Middle frontal gyrus (tissue), 1 donor: ENCODE results near the gene FOXJ3.

ENCODE experiments used
- DNase-seq: peaks from one replicate; pipeline ENCODE4 v3.0.0-alpha.2; 2015; ENCODE audit warnings: low spot score; ENCODE audit errors: extremely low spot score

The FOXJ3 gene

DNA sequence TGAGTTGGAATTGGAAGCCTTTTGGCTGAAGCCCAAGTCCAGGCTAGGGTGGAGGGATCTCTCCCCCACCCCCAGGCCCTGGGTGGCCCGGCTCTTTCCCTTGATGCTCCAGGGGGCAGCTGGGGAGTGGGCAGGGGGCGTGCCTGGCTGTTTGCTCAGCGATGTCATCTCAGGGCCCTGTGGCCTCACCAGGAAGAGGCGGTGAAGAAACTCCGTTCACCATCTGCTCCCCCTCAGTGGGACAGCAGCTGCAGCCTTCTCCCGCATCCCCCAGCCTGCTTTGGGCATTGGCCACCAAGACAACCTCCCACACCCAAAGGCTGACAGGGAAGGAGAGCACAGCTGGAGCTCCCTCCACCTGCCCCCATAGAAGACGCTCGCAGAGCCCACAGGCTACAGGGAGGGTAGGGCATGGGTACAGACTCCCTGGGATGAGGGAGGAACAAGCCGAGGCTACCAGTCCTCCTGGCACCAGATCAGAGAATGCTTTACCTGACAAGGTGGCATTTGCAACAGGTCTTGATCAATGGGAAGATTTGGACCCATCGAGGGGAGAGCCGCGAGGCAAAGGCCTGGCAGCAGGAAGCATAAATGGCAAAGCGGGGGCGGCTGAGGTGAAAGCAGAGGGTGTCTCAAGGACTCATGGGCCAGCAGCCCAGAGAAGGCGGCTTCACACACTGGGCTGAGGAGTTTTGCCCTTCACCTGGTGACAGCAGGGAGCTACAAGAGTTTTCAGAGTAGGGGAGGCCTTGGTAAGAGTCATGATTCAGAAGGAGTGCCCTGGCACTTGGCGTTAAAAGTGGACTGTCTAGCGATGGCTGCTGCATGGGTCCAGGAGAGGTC lies 164.0 kb downstream of the FOXJ3 start:
- DNase-seq: no peak

DNA sequence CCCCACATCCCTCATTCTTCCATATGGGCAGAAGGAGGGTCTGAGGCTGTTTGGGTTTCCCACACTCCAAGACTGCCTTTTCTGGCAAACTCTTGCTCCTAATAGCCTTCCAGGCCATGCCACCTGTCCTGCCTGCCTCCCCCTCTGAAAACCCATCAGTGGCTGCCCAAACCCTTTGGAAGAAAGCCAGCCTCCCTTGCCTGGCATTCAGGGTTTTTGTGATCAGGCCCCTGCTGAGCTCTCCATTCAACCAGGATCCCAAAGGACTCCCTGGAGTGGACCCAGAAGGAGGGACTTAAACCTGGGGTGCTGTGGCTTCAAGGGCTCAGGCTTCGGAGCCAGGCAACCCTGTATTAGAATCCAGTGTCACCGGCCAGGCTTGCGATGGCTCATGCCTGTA lies 166.3 kb downstream of the FOXJ3 start:
- DNase-seq: no peak

DNA sequence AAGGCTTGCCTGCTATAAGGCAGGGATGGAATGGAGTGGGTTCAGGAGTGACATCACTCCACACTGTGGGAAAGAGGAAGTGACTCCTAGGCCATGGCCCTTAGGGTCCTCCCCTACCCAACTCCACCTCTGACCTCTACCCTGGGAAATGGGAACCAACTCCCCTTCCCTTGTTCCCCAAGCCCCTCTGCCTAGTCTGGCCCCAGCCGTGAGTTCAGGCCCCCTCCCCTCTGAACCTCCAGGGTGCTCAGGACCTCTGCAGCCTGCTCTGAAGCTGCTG lies 166.7 kb downstream of the FOXJ3 start:
- no peak for DNase-seq

DNA sequence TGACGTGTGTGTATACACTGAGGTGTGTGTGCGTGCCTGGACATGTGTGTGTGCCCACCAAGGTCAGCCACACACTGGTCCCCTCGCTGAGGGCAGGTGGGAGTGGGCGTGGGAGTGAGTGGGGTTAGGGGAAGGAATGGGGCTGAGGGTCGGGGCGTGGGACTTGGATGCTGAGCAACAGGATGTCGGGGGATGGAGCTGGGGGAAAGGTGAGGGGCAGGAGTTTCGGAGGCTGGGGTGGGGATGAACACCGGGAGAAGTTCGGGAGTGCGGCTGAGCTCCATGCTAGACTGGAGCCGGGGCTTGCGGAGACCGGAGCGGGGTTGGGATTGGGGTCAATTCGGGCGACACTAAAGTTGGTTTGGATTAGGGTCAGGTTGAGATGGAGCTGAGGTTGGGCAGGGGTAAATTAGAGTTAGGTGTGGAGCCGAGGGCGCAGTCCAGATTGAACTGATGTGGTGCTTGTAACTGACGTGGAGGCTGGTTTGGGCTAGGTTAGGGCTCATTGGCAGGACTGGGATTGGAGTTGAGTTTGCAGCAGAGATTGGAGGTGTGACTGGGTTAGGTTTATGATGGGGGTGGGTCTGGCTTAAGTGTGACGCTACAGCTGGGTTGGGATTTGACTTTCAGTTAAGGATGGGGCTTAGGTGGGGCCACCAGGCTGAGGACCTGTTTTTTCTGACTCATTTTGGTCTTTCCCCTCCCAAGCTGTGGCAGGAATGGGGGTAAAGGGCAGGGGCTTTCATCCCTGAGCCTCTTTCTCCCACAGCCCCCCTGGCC lies 167.2 kb downstream of the FOXJ3 start:
- no peak for DNase-seq

DNA sequence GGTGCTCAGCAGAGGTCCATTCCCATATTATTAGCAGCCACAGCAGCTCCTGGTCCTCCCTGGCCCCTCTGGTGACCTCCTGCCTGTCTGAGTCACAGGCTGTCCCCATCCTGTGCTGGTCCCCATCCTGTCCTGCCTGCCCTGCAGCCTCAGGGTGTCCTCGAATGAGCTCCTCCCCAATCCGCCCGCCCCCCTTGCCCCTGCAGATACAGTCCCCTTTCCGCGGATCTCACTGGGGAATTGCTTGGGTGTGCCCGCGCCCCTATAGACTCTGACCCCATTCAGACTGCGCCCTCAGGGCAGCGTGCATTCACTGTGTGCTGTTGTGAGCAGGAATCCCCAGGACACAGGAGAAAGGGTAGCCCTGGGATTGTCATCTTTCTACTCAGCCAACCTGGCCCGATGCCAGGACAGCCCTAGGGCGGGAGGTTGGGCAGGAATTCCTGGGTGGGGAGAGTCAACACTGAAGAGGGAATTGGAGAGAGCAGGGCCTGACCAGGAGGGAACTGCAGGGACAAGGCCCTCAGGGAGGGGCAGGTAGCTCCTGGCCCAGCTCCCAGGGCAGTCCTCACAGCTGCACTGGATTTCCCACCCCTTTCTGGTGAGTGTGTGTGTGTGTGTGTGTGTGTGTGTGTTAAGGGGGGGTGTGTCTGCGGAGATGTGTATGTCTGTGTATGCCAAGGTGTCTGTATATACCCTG lies 169.4 kb downstream of the FOXJ3 start:
- DNase-seq: no peak

DNA sequence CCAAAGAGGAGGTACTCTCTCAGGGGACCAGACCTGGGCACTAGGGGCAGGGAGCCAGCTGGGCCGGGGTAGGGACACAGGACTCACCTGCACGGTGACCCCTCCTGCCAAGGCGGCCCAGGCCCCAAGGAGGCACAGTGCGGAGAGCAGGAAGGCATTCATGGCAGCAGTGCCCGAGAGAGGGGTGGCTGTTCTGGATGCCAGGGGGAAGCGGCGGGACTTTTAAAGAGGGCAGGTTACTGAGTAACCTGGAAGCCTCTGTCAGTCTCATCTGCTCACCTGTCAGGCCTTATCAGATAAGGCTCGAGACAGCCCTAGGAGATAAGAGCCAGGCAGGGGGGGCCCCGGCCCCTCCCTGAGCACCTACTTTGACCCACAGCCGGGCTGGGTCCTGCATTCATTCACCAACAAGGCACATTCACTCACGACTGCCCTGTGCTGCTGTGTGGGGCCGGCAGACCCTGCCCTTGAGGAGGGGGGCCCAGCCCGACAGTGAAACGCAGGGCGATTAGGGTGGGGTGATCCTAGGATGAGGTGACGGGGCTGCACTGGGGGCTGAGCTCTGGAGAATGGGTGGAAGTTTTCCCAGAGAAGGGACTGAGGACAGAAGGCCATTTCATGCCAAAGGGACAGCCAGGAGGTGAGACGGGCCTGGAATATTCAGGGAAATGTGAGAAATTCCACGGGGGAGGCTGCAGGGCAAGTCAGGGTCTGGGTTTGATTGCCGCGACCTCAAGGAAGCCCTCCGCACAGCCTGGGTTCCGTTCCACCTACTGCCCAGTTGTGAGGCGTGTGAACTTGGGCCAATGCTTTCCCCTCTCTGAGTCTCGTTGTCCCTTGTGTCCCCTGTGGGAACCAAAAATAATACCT lies 170.2 kb downstream of the FOXJ3 start, which contains the start of gene GUCA2A:
Gene GUCA2A (minus strand): TSS at position 195 of the 870 bp plus-strand sequence. CDS start 33 bp downstream, at position 162.
- no peak for DNase-seq

DNA sequence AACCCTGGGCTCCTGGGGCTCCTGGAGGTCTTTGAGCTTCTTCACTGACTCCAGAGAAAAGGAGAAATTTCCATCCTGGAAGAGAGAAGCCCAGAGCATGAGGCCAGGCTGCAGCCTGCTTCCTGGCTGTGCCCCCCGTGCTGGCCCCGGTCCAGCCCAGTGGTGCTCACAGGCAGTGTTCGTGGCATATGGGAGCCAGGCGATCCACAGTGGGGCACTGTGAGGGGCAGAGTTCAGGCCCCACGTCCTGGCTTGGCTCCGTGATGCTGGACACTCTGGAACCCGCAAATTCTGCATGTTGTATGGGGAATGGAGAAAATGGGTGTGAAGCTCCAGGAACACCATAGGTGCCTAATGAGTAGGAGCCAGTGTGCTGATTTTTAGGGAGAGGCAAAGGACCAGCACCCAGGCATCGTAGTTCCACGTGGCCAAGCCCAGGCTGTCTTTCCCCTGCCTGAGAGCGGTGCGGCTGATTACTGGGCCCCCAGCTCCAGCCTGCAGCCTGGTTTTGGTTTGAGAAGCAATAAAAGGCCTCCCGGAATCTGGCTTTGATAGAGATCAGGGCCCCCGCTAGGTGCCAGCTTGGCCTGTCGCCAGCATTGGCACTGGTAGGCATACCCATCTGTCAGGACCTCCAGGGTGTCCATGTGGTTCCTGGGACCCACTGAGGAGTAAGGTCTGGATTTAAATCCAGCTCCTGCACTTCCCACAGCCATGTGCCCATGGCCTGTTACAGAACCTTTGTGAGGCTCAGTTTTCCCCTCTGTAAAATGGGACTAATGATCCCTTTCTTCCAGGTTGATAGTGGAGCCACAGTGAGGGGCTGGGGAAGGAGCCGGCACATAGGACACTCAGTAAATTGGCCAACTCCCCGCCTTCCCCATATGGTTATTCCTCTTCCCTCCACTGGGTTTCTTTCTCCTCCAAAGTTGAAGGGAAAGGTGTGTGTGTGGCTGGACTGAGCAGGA lies 171.2 kb downstream of the FOXJ3 start:
- DNase-seq: no peak

DNA sequence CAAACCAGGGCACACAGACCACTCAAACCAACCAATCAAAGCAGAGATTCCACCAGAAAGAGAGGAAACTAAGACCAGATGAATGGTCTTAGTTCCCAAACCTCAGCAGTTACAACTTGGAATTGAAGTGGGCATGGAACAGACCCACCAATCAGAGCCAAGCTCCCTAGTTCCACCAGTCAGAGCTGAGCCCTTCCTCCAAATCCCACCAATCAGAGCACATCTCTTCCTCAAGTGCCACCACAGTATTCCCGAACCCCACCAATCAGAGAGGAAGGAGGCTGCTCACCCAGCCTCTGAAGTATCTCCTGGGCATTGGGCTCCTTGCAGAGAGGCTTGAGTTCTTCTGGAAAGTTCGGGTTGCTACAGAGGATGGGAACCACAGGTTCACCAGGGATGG lies 171.9 kb downstream of the FOXJ3 start:
- no peak for DNase-seq

DNA sequence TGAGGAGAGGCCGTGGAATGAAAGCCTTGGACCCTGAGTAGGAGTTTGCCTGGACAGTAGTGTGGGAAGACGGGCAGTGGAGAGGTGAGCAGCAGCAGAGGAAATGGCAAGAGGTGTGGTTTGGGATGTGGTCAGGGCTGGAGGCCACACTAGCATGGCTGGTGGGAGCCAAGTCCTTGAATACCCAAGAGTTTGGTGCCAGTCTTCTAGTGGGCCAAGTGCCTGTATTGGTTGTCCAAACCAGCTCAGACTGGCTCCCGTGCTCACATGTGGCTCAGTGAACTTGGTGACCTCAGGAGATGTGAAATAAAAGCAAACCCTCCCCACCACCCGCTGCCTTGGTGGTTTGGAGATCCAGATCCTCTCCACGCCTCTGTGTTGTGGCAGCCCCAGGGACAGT lies 172.9 kb downstream of the FOXJ3 start:
- no peak for DNase-seq

DNA sequence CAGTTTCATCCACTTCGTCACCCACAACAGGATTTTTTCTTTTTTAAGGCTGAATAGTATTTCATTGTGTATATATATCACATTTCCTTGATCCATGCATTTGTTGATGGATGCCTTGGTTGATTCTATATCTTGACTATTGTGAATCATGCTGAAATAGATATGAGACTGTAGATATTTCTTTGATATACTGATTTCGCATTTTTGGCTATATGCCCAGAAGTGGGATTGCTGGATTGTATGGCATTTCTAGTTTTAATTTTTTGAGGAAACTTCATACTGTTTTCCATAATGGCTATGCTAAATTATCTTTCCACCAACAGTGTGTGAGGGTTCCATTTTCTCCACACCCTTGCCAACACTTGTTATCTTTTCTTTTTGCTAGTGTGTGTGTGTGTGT lies 176.8 kb downstream of the FOXJ3 start:
- DNase-seq: no peak

DNA sequence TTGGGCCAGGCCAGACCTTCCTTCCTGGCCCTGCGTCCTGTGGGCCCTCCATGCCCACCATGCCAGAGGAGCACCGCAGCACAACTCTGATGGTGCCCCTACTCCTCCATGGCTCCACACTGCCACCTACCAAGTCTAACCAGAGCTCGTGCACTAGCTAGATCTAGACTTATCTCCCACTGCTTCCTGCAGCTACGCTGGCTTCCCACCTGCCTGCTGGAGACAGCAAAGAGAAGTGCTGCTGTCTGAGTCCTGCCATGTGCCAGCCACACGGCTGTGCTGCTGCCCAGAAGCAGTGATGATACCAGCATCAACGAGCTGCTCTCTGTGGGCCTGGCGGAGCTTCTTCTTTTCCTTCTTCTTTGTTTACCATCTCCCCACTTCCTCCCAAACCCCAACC lies 177.4 kb downstream of the FOXJ3 start:
- DNase-seq: no peak

DNA sequence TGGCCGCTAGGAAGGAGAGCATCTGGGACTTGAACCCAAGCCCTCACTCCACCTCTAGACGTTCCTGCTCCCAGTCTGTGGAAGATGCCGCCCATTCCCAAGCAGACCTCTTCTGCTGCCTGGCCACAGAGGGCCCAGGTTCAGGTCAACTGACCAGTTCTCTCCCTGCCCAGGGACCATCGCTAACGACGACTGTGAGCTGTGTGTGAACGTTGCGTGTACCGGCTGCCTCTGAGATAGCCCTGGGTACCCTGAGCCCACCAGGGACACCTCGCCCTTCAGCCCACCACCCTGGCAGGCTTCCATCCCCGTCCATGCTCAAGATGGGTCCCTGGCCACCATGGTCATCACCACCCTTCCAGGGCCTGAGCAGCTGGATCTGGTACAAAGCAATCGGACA lies 179.7 kb downstream of the FOXJ3 start:
- DNase-seq: no peak

DNA sequence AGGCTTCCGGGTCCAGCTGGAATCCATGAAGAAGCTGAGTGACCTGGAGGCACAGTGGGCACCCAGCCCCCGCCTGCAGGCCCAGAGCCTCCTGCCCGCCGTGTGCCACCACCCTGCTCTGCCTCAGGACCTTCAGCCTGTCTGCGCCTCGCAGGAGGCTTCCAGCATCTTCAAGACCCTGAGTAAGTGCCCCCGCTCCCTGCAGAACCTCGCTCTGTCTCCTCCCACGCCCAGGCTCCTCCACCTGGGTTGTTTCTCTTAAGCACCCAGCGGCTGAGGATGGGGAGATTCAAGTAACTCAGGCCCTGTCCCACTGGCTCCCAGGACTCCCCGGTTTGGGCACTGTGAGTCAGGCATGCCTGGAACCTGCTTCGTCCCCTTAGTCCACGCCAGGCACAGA lies 180.3 kb downstream of the FOXJ3 start:
- DNase-seq: no peak

DNA sequence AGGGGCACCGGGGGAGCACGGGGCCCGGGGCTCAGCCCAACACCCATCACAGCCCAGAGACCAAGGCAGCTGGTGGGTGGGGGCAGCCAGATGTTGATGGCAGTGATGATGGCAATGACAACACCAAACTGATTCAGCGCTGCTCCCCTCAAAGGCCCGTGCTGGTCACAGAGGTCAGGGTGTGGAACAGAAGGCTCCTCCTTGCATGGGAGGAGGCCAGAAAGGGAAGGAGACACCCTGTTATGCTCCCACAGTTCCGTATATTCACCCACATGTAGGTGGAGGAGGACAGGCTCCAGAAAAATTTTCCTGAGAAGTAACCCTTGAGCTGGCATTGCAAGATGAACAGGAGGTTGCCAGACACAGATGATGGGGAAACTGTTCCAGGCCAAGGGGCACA lies 181.4 kb downstream of the FOXJ3 start:
- no peak for DNase-seq

DNA sequence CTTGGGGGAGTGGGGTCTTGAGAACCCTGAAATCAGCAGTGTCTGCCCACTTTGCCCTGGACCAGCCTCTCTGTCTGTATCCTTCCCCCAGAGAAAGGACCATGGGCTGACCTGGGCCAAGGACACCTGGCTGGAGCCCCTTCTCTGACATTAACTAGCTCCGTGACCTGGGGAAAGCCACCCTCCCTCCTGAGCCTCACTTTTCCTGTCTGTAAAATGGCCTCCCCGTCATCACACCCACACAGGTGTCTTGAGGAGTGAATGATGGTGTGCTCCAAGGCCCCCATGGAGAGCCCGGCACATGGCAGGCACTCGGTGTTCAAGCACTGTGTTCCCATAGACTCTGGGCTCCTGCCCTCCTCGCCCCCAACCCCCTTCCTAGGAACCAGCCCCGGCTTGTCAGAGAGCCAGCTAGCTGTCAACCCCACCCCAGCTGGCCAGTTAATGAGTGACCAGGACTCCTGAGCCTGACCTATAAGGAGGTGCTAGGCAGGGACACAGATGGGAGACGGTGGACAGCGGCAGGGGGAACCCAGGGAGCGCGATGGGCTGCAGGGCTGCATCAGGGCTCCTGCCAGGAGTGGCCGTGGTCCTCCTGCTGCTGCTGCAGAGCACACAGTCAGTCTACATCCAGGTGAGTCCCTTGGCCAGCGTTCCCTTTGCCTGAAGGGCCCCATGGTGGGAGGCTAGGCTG lies 182.0 kb downstream of the FOXJ3 start, which contains the start of gene GUCA2B:
Gene GUCA2B (plus strand): TSS at position 504 of the 694 bp plus-strand sequence. CDS start 41 bp downstream, at position 545.
- no peak for DNase-seq

DNA sequence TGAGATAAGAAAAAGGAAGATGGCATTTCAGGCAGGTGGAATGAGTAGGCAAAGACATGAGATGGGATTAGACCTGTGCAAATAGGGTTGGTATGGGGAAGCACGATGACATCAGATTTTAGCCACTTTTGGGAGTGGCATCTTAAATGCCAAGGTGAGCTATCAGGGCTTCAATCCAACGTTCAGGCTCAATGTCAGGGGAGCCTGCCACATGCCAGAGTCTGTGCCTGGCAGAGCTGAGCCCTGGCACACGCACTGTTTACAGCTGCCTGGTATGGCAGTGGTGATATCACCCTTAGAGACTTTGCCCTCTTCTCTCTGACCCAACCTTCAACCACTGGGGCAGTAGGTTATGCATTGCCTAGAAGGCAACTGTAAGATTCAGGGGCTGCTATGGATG lies 182.9 kb downstream of the FOXJ3 start:
- no peak for DNase-seq

DNA sequence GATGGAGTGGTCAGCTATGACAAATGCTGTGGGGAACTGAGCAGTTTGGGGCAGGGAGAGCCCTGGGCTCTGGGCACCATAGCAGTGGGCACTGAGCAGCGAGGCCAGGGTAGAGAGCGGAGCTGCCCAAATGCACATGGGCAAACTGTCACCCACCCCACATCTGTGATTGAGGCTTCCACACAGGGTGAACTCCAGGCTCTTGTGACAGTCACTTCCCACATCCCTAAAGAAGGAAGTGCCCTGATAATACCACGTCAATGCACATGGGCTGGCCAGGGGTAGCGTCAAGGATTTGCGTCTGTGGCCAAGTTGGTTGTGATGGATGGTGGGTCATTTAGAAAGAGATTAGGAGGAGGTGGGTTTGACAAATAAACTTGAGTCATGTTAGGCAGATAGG lies 184.4 kb downstream of the FOXJ3 start:
- DNase-seq: no peak

DNA sequence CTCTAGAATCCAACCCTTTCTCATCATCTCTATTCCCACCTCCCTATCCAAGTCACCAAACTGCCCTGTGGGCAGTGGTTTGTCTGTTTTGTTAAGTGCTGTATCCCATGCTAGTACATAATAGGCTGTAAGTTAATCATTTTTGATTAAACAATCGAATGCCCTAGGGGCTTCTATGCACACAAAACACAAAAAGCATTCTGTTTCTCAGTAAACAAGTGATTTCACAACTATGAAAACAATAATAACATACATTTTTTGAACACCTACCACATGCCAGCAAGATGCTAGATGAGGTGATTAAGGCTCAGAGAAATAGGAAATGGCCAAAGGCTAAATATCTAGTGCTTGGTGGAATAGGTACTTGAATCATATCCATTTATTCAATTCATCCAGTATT lies 186.9 kb downstream of the FOXJ3 start:
- DNase-seq: no peak

DNA sequence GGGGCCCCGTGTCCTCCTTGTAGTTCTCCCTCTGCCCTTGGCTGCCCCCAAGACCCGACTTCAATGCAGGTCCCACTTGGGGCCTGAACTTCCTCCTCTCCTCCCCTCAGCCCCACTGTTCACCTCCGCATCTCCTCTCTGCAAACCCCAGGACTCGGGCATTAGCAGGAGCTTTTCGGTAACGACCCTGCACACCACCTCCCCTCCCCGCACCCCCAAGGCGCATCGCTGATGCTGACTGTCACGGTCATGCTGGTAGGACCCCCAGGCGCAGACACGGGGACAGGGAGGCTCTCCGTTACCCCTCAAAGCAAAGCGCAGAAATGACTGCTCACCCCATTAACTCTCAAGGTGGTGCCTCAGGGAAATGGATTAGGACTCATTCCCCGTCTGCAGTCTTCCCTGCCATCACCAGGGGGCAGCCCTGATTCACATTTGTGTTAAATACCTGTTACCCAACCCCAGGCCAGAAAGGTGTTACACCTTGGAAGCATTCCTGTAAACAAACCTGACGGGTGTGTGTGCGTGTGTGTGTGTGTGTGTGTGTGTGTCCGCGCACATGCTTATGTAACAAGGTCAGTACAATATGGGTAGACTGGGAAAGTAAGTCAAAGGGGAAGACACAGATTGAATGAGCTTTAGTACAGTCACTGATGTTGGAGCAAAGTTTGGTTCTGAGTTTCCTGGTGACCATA lies 188.3 kb downstream of the FOXJ3 start:
- no peak for DNase-seq
